Activated CD4-positive, alpha-beta T cell treated with anti-CD3 and anti-CD28 coated beads, Interleukin-2, amount 50 U/mL, for 16 hours (primary cell): Measurements from ENCODE around the gene EN1.

Source experiments
- DNase-seq: peaks from one replicate; pipeline ENCODE4 v3.0.0-alpha.2; 2020

EN1 gene

GRCh38 chr2:118842661-118843482 lies 4.6 kb downstream of the EN1 start:
- DNase-seq, result no peak

GRCh38 chr2:118841828-118842461 lies 5.5 kb downstream of the EN1 start:
- DNase-seq, result no peak

GRCh38 chr2:118841450-118841827 lies 6.0 kb downstream of the EN1 start:
- DNase-seq, result no peak

- DNase-seq, result no peak
Observed at GRCh38 chr2:118838741-118839455, 8.6 kb downstream of the EN1 start.

- DNase-seq, result no peak
Observed at GRCh38 chr2:118837621-118838020, 9.8 kb downstream of the EN1 start.

- no peak for DNase-seq
Observed at GRCh38 chr2:118837067-118837466, 10.4 kb downstream of the EN1 start.

GRCh38 chr2:118836411-118836930 lies 11.0 kb downstream of the EN1 start:
- DNase-seq, result no peak

GRCh38 chr2:118835746-118836410 lies 11.6 kb downstream of the EN1 start:
- DNase-seq, result no peak

GRCh38 chr2:118834901-118835745 lies 12.3 kb downstream of the EN1 start:
- no peak for DNase-seq

- no peak for DNase-seq
Observed at GRCh38 chr2:118834440-118834810, 13.0 kb downstream of the EN1 start.

- DNase-seq, result no peak
Observed at GRCh38 chr2:118833716-118834439, 13.6 kb downstream of the EN1 start.

GRCh38 chr2:118832791-118833715 lies 14.4 kb downstream of the EN1 start:
- DNase-seq, result no peak

- DNase-seq, result no peak
Observed at GRCh38 chr2:118832071-118832790, 15.2 kb downstream of the EN1 start.

GRCh38 chr2:118830881-118831280 lies 16.6 kb downstream of the EN1 start:
- DNase-seq, result no peak

GRCh38 chr2:118830118-118830517 lies 17.3 kb downstream of the EN1 start:
- DNase-seq, result no peak

GRCh38 chr2:118826093-118826492 lies 21.4 kb downstream of the EN1 start:
- no peak for DNase-seq

- DNase-seq, result no peak
Observed at GRCh38 chr2:118823633-118824032, 23.8 kb downstream of the EN1 start.

GRCh38 chr2:118822572-118822971 lies 24.9 kb downstream of the EN1 start:
- DNase-seq, result no peak

- DNase-seq, result no peak
Observed at GRCh38 chr2:118822015-118822414, 25.4 kb downstream of the EN1 start.

- DNase-seq, result no peak
Observed at GRCh38 chr2:118817469-118817868, 30.0 kb downstream of the EN1 start.
